Activated naive CD4-positive, alpha-beta T cell treated with anti-CD3 and anti-CD28 coated beads, Interleukin-2, amount 10 ng/mL, durations not matched to agents 7 days and 5 days (primary cell): Measurements from ENCODE around the gene FAAP24.
"Not testable (repeated sequence)": the region's sequence is repeated elsewhere in the genome, so short reads cannot be mapped to it uniquely, and the experiment has no call there.

Experiments
- CTCF ChIA-PET: fragments of 350-600 bp; sonication (Branson Sonifier 250); formaldehyde crosslinking; loops from one replicate; lab custom pipeline; 2021; ENCODE audit warnings: antibody characterized with exemption; lab: Charles Lee
- DNase-seq: peaks from one replicate; pipeline ENCODE4 v3.0.0-alpha.2; 2020
- H3K27ac Mint-ChIP-seq: one replicate; pipeline ENCODE4 v1.8.0; 2021; ENCODE audit warnings: mild to moderate bottlenecking, moderate library complexity, mixed read lengths
- H3K27me3 Mint-ChIP-seq: one replicate; pipeline ENCODE4 v1.8.0; 2021; ENCODE audit warnings: mild to moderate bottlenecking, mixed read lengths
- H3K36me3 Mint-ChIP-seq: one replicate; pipeline ENCODE4 v1.8.0; 2021; ENCODE audit warnings: mixed read lengths
- H3K4me1 Mint-ChIP-seq: one replicate; pipeline ENCODE4 v1.8.0; 2021; ENCODE audit warnings: mixed read lengths
- H3K4me3 Mint-ChIP-seq: one replicate; pipeline ENCODE4 v1.8.0; 2021; ENCODE audit warnings: mild to moderate bottlenecking, moderate library complexity, mixed read lengths
- H3K9me3 Mint-ChIP-seq: one replicate; pipeline ENCODE4 v1.8.0; 2021; ENCODE audit warnings: mixed read lengths

FAAP24 gene

GRCh38 chr19:33008738-33009137 is 36.7 kb downstream of the FAAP24 start:
- H3K9me3 Mint-ChIP-seq: no peaks in the 10 kb centered on the region
- no peak for DNase-seq
- H3K27ac Mint-ChIP-seq: no peak overlapping the region
- H3K36me3 Mint-ChIP-seq: no peaks in the 10 kb centered on the region
- H3K4me3 Mint-ChIP-seq: no peak overlapping the region
- CTCF ChIA-PET: no interaction called here
- H3K27me3 Mint-ChIP-seq: peaks cover 4% of the 10 kb centered on the region
- H3K4me1 Mint-ChIP-seq: no peaks in the 10 kb centered on the region

- not testable (repeated sequence) for H3K36me3 Mint-ChIP-seq, DNase-seq, H3K4me3 Mint-ChIP-seq
These were observed 38.8 kb downstream of the FAAP24 start for GRCh38 chr19:33010891-33011290.

GRCh38 chr19:33022472-33023116 is 50.6 kb downstream of the FAAP24 start:
- H3K4me3 Mint-ChIP-seq: no peak overlapping the region
- H3K9me3 Mint-ChIP-seq: no peaks in the 10 kb centered on the region
- H3K27ac Mint-ChIP-seq: no peak overlapping the region
- H3K36me3 Mint-ChIP-seq: no peaks in the 10 kb centered on the region
- H3K4me1 Mint-ChIP-seq: no peaks in the 10 kb centered on the region
- peaks cover 13% of the 10 kb centered on the region for H3K27me3 Mint-ChIP-seq
- DNase-seq: no peak
- CTCF ChIA-PET: no interaction called here

More at GRCh38 chr19:33010891-33011290, 38.8 kb downstream of the FAAP24 start:
- H3K9me3 Mint-ChIP-seq, H3K27ac Mint-ChIP-seq, H3K4me1 Mint-ChIP-seq, CTCF ChIA-PET, H3K27me3 Mint-ChIP-seq: not testable (repeated sequence)

GRCh38 chr19:33024398-33024797 is 52.4 kb downstream of the FAAP24 start:
- H3K4me1 Mint-ChIP-seq: no peaks in the 10 kb centered on the region
- no peak overlapping the region for H3K27ac Mint-ChIP-seq
- CTCF ChIA-PET: no interaction called here
- H3K27me3 Mint-ChIP-seq: peaks cover 13% of the 10 kb centered on the region
- H3K36me3 Mint-ChIP-seq: no peaks in the 10 kb centered on the region
- DNase-seq: no peak
- H3K9me3 Mint-ChIP-seq: peaks cover 5% of the 10 kb centered on the region
- no peak overlapping the region for H3K4me3 Mint-ChIP-seq

GRCh38 chr19:33025468-33026238 is 53.6 kb downstream of the FAAP24 start:
- H3K9me3 Mint-ChIP-seq, H3K27ac Mint-ChIP-seq: not testable (repeated sequence)

GRCh38 chr19:33026602-33027001 is 54.6 kb downstream of the FAAP24 start:
- CTCF ChIA-PET, H3K4me1 Mint-ChIP-seq, H3K36me3 Mint-ChIP-seq, DNase-seq, H3K27ac Mint-ChIP-seq, H3K9me3 Mint-ChIP-seq, H3K4me3 Mint-ChIP-seq: not testable (repeated sequence)
- peaks cover 10% of the 10 kb centered on the region for H3K27me3 Mint-ChIP-seq

More at GRCh38 chr19:33025468-33026238, 53.6 kb downstream of the FAAP24 start:
- DNase-seq, CTCF ChIA-PET, H3K36me3 Mint-ChIP-seq, H3K4me3 Mint-ChIP-seq, H3K4me1 Mint-ChIP-seq: not testable (repeated sequence)
- H3K27me3 Mint-ChIP-seq: peaks cover 10% of the 10 kb centered on the region
